GM19023 (cell line): ENCODE data around the gene LRAT.

Source experiments
- ATAC-seq: cut with Tn5 transposase; IDR thresholded peaks from one replicate; pipeline ENCODE4 v1.9.1; 2021; ENCODE audit warnings: mild to moderate bottlenecking, moderate library complexity; ENCODE audit not compliant: unreplicated experiment

The LRAT gene

GRCh38 chr4:154760895-154761294 lies 17.1 kb downstream of the LRAT start:
- ATAC-seq, result no peak

GRCh38 chr4:154778264-154778663 lies 34.5 kb downstream of the LRAT start:
- ATAC-seq, result no peak

- no peak for ATAC-seq
Observed at GRCh38 chr4:154779362-154779947, 35.7 kb downstream of the LRAT start.

GRCh38 chr4:154781126-154781982 lies 37.6 kb downstream of the LRAT start, which contains the start of gene RBM46:
TSS of gene RBM46 (plus strand) at chr4:154781272. CDS start at chr4:154796753, 15,481 bp downstream.
- no peak for ATAC-seq

- no peak for ATAC-seq
Observed at GRCh38 chr4:154781983-154782293, 38.1 kb downstream of the LRAT start.
